SK-N-SH (cell line): Measurements from ENCODE around the gene FOXP1. TPM values are rescaled to one million over a fixed set of nuclear protein-coding genes. Genes with fewer than 3 reads are reported as not detected.

ENCODE experiments used
- polyA plus RNA-seq, 3 experiments: library from polyadenylated mRNA; depleted of rRNA; stranded (reverse); fragments of >200 nt; gene quantifications; 2 replicates each; pipeline ENCODE4 v1.2.3, GENCODE V29; 2012
- small RNA-seq, 7 experiments: library from RNA; depleted of rRNA; stranded (forward); fragments of <200 nt; gene quantifications; one replicate each; pipeline ENCODE3, GENCODE V24; 2012

The FOXP1 gene
- polyA plus RNA-seq, 1 of the 3 experiments (the other 2 are of a cell fraction): 8.8 TPM

Small RNA genes lying within 50 kb of the gene (small RNA-seq; reads per million reads assigned to genes)
- gene MIR1284: 0.06 to 9.4 (median 2.1) reads per million in 7 experiments

Other genes starting within 250 kb of the FOXP1 start
- 0.47 and 0.67 TPM in 2 replicates for gene EIF4E3, start 141.7 kb upstream of the FOXP1 start, polyA plus RNA-seq (2012; rRNA removed)
- 0.05 and 0.16 TPM in 2 replicates for gene GPR27, start 170.1 kb upstream of the FOXP1 start, polyA plus RNA-seq (2012; rRNA removed)
- gene PROK2, start 201.4 kb upstream of the FOXP1 start, polyA plus RNA-seq (2012; rRNA removed): not detected in 2 replicates